Measurements from ENCODE around the gene C9orf153. TPM values are rescaled to one million over a fixed set of nuclear protein-coding genes. Genes with fewer than 3 reads are reported as not detected.

The C9orf153 gene
- total RNA-seq, 1 donor: 0.45 TPM

GRCh38 chr9:86272221-86272620 is 12.8 kb upstream of the C9orf153 start:
- no peak for DNase-seq (ENCODE audit: low read depth)
- no peak overlapping the region for H3K4me3 ChIP-seq (ENCODE audit: low read depth, low read length)
- TF ChIP-seq CTCF (IDR thresholded peaks at IDR 0.05; ENCODE audit: insufficient read depth, low read length): no peak

GRCh38 chr9:86263876-86264275 is 4.4 kb upstream of the C9orf153 start:
- H3K4me3 ChIP-seq (ENCODE audit: low read depth, low read length): no peak overlapping the region
- TF ChIP-seq CTCF (IDR thresholded peaks at IDR 0.05; ENCODE audit: insufficient read depth, low read length): no peak
- DNase-seq (ENCODE audit: low read depth): no peak

- TF ChIP-seq CTCF (IDR thresholded peaks at IDR 0.05; ENCODE audit: insufficient read depth, low read length): no peak
- H3K4me3 ChIP-seq (ENCODE audit: low read depth, low read length): no peak overlapping the region
- no peak for DNase-seq (ENCODE audit: low read depth)
These were observed 3.0 kb upstream of the C9orf153 start for GRCh38 chr9:86262492-86262891.

- H3K4me3 ChIP-seq (ENCODE audit: low read depth, low read length): no peak overlapping the region
- DNase-seq (ENCODE audit: low read depth): no peak
- no peak for TF ChIP-seq CTCF (IDR thresholded peaks at IDR 0.05; ENCODE audit: insufficient read depth, low read length)
These were observed 2.1 kb downstream of the C9orf153 start for GRCh38 chr9:86257391-86257790.

GRCh38 chr9:86256653-86257052 is 2.8 kb downstream of the C9orf153 start:
- H3K4me3 ChIP-seq (ENCODE audit: low read depth, low read length): no peak overlapping the region
- no peak for DNase-seq (ENCODE audit: low read depth)
- TF ChIP-seq CTCF (IDR thresholded peaks at IDR 0.05; ENCODE audit: insufficient read depth, low read length): no peak

- TF ChIP-seq CTCF (IDR thresholded peaks at IDR 0.05; ENCODE audit: insufficient read depth, low read length): no peak
- no peak for DNase-seq (ENCODE audit: low read depth)
- no peak overlapping the region for H3K4me3 ChIP-seq (ENCODE audit: low read depth, low read length)
These were observed 5.9 kb downstream of the C9orf153 start for GRCh38 chr9:86253577-86253976.

- TF ChIP-seq CTCF (IDR thresholded peaks at IDR 0.05; ENCODE audit: insufficient read depth, low read length): no peak
- no peak overlapping the region for H3K4me3 ChIP-seq (ENCODE audit: low read depth, low read length)
- DNase-seq (ENCODE audit: low read depth): no peak
These were observed 6.6 kb downstream of the C9orf153 start for GRCh38 chr9:86252870-86253269.
